Left renal pelvis (tissue), 4 donors: ENCODE measurements around the gene FOXD4. TPM values are rescaled to one million over a fixed set of nuclear protein-coding genes. Genes with fewer than 3 reads are reported as not detected.
"Not testable (repeated sequence)": the region's sequence is repeated elsewhere in the genome, so short reads cannot be mapped to it uniquely, and the experiment has no call there.

Experiments
- DNase-seq, 4 donors: peaks; one replicate each; pipeline ENCODE4 v3.0.0-alpha.2; 2013; ENCODE audit warnings: low read depth in 4 of 4, low spot score in 3 of 4
- polyA plus RNA-seq, 4 donors: library from polyadenylated mRNA; unstranded; fragments of 120-200 nt; gene quantifications; one replicate each; pipeline ENCODE4 v1.2.1, GENCODE V29; 2013; ENCODE audit not compliant: insufficient read length in 4 of 4

The FOXD4 gene
- polyA plus RNA-seq, 4 donors = 0.20 to 1.4 (median 0.50) TPM

- DNase-seq = not testable (repeated sequence)
Measured at GRCh38 chr9:94323-94722, 23.9 kb downstream of the FOXD4 start.

- DNase-seq = not testable (repeated sequence)
Measured at GRCh38 chr9:93909-94308, 24.3 kb downstream of the FOXD4 start.

GRCh38 chr9:90851-91250, 27.4 kb downstream of the FOXD4 start:
- not testable (repeated sequence) for DNase-seq

- DNase-seq = not testable (repeated sequence)
Measured at GRCh38 chr9:88396-89037, 29.7 kb downstream of the FOXD4 start.

- DNase-seq = not testable (repeated sequence)
Measured at GRCh38 chr9:87860-88259, 30.4 kb downstream of the FOXD4 start.

GRCh38 chr9:87105-87504, 31.1 kb downstream of the FOXD4 start:
- DNase-seq = not testable (repeated sequence)

GRCh38 chr9:86697-87096, 31.5 kb downstream of the FOXD4 start:
- not testable (repeated sequence) for DNase-seq

GRCh38 chr9:82932-83689, 35.1 kb downstream of the FOXD4 start:
- not testable (repeated sequence) for DNase-seq

GRCh38 chr9:78333-78732, 39.9 kb downstream of the FOXD4 start:
- not testable (repeated sequence) for DNase-seq

- not testable (repeated sequence) for DNase-seq
Measured at GRCh38 chr9:76389-76788, 41.8 kb downstream of the FOXD4 start.

GRCh38 chr9:73900-74525, 44.2 kb downstream of the FOXD4 start:
- not testable (repeated sequence) for DNase-seq

GRCh38 chr9:73076-73899, 44.9 kb downstream of the FOXD4 start:
- DNase-seq = not testable (repeated sequence)

Other genes starting within 250 kb of the FOXD4 start
- 10 to 100 TPM; 16.8 to 39.3 (median 23.6) TPM for gene WASHC1, start 89.0 kb downstream of the FOXD4 start, polyA plus RNA-seq
- gene ZNG1A, start 60.6 kb upstream of the FOXD4 start, polyA plus RNA-seq = 10 to 100 TPM; 33.3 to 85.0 (median 73.2) TPM
- gene DOCK8, start 96.4 kb upstream of the FOXD4 start, polyA plus RNA-seq = 10 to 100 TPM in 3 of 4 donors, 1 to 10 TPM in 1; 7.0 to 13.7 (median 13.2) TPM